Thymus (tissue), 11 donors: ENCODE data around the gene NRN1L. TPM values are rescaled to one million over a fixed set of nuclear protein-coding genes. Genes with fewer than 3 reads are reported as not detected.

Source experiments
- DNase-seq, 9 donors: peaks; one replicate each; pipeline ENCODE4 v3.0.0-alpha.2; 2013; ENCODE audit warnings: low spot score in 9 of 9, low read depth in 6 of 9, missing footprints in 1 of 9
- H3K27ac ChIP-seq, 2 donors: one replicate each; pipeline ENCODE4 v1.5.1; 2013; ENCODE audit warnings: control low read depth in 1 of 2, low read depth in 1 of 2, low read length in 1 of 2, mild to moderate bottlenecking in 1 of 2, moderate library complexity in 1 of 2
- H3K27me3 ChIP-seq, 2 donors: one replicate each; pipeline ENCODE4 v1.5.1; 2013; ENCODE audit warnings: low read length in 1 of 2; ENCODE audit not compliant: control insufficient read depth in 2 of 2, insufficient read depth in 1 of 2
- H3K36me3 ChIP-seq, 2 donors: one replicate each; pipeline ENCODE4 v1.5.1; 2013; ENCODE audit warnings: low read length in 1 of 2, mild to moderate bottlenecking in 1 of 2, moderate library complexity in 1 of 2; ENCODE audit not compliant: control insufficient read depth in 2 of 2, insufficient read depth in 2 of 2
- H3K4me1 ChIP-seq, 2 donors: one replicate each; pipeline ENCODE4 v1.5.1; 2013; ENCODE audit warnings: low read length in 2 of 2; ENCODE audit not compliant: control insufficient read depth in 2 of 2, insufficient read depth in 2 of 2
- H3K4me3 ChIP-seq, 2 donors: one replicate each; pipeline ENCODE4 v1.5.1; 2013; ENCODE audit warnings: low read length in 2 of 2, control low read depth in 1 of 2, mild to moderate bottlenecking in 1 of 2
- H3K9me3 ChIP-seq, 2 donors: one replicate each; pipeline ENCODE4 v1.5.1; 2013; ENCODE audit warnings: low read length in 1 of 2, mild to moderate bottlenecking in 1 of 2; ENCODE audit not compliant: control insufficient read depth in 2 of 2, insufficient read depth in 1 of 2
- WGBS: extraction: QIAGEN DNeasy Blood & Tissue Kit; methylation state at CpG from one replicate; pipeline ENCODE4 v1.1.7; 2013; 5-methylcytosine and 5-hydroxymethylcytosine counted together
- polyA plus RNA-seq: library from polyadenylated mRNA; stranded (reverse); fragments of 200-250 nt; gene quantifications from one replicate; pipeline ENCODE4 v1.2.3, GENCODE V29; 2013
- total RNA-seq: library from RNA; stranded (reverse); fragments of 120-200 nt; gene quantifications from one replicate; pipeline ENCODE4 v1.2.4, GENCODE V29; 2013
- donor health status: healthy.

Gene NRN1L
- total and polyA plus RNA-seq, 2 donors = 0.28 to 5.6 TPM

GRCh38 chr16:67935101-67935401 is 50.4 kb downstream of the NRN1L start:
- Histone ChIP-seq H3K27ac (peak overlapping the region; percentile 62 to 99), H3K36me3 (peaks cover 31 to 51% of the 10 kb centered on the region in 2 donors), H3K9me3 (peaks cover 0 to 2% of the 10 kb centered on the region in 2 donors), H3K27me3 (no peaks in the 10 kb centered on the region), H3K4me1 (peaks cover 14 to 26% of the 10 kb centered on the region in 2 donors), H3K4me3 (peak overlapping the region; percentile 89 to 90)
- 91% methylated on average over 13 of the region's 13 CpGs for WGBS
- DNase-seq = no peak

DNA sequence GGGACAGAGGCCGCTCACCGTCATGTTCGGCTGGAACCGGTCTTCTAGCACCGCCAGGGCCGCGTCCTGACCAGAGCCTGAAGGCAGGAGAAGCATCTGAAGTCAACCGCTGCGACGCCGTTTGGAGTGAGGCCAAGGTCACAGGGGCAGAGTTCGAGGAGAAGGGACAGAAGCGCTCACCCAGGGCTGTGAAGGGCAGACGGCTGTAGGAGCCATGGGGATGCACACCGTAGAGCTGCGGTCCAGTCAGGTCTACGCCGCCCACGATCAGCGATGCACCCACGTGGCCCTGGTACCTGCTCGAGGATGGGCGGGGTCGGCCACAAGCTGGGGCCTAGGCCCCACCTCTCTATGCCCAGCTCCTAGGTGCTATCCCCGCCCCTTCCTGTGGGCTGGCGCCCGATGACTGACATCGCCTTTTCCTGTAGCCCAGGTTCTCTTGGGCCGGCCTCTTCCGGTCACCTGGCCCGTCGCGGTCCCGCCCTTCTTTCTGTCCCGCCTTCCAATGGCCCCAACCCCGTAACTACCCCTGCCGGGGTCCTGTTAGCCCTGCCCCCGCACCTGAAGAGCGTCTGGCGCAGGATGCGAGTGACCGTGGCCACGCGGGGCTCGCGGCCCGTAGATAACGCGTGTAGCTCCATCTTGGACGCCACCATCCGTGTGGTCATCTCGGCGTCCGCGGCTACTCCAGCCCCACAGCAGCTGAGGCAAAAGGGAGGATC is 50.9 kb downstream of the NRN1L start:
- H3K4me3 ChIP-seq = peak overlapping the region; percentile 89 to 90
- H3K27ac ChIP-seq = peak overlapping the region; percentile 99
- H3K27me3 ChIP-seq = no peaks in the 10 kb centered on the region
- H3K4me1 ChIP-seq = peaks cover 19 to 29% of the 10 kb centered on the region in 2 donors
- DNase-seq = peak; percentile 79 to 95 (median 87)
- H3K9me3 ChIP-seq = peaks cover 0 to 2% of the 10 kb centered on the region in 2 donors
- 21% methylated on average over 55 of the region's 55 CpGs for WGBS
- H3K36me3 ChIP-seq = peaks cover 26 to 50% of the 10 kb centered on the region in 2 donors

Other genes starting within 250 kb of the NRN1L start
- gene CARMIL2, start 239.7 kb upstream of the NRN1L start, total RNA-seq = 19.7 TPM
- 85.6 TPM for gene CARMIL2, start 239.7 kb upstream of the NRN1L start, polyA plus RNA-seq
- 15.3 TPM for gene ACD, start 224.6 kb upstream of the NRN1L start, total RNA-seq
- 23.4 TPM for gene ACD, start 224.6 kb upstream of the NRN1L start, polyA plus RNA-seq
- 4.6 TPM for gene PARD6A, start 223.9 kb upstream of the NRN1L start, total RNA-seq
- gene PARD6A, start 223.9 kb upstream of the NRN1L start, polyA plus RNA-seq = 5.9 TPM
- gene ENKD1, start 218.1 kb upstream of the NRN1L start, total RNA-seq = 12.0 TPM
- 31.3 TPM for gene ENKD1, start 218.1 kb upstream of the NRN1L start, polyA plus RNA-seq
- gene C16orf86, start 218.1 kb upstream of the NRN1L start, total RNA-seq = 5.3 TPM
- 9.4 TPM for gene C16orf86, start 218.1 kb upstream of the NRN1L start, polyA plus RNA-seq
- gene GFOD2, start 165.6 kb upstream of the NRN1L start, total RNA-seq = 10.2 TPM
- 11.3 TPM for gene GFOD2, start 165.6 kb upstream of the NRN1L start, polyA plus RNA-seq
- gene RANBP10, start 78.3 kb upstream of the NRN1L start, total RNA-seq = 3.7 TPM
- 10.7 TPM for gene RANBP10, start 78.3 kb upstream of the NRN1L start, polyA plus RNA-seq
- gene TSNAXIP1, start 78.0 kb upstream of the NRN1L start, total RNA-seq = 0.76 TPM
- 2.0 TPM for gene TSNAXIP1, start 78.0 kb upstream of the NRN1L start, polyA plus RNA-seq
- gene THAP11, start 42.6 kb upstream of the NRN1L start, total RNA-seq = 38.2 TPM
- gene THAP11, start 42.6 kb upstream of the NRN1L start, polyA plus RNA-seq = 25.7 TPM
- gene NUTF2, start 38.0 kb upstream of the NRN1L start, total RNA-seq = 50.7 TPM
- 106 TPM for gene NUTF2, start 38.0 kb upstream of the NRN1L start, polyA plus RNA-seq
- 25.4 TPM for gene CENPT, start 37.2 kb upstream of the NRN1L start, total RNA-seq
- 101 TPM for gene CENPT, start 37.2 kb upstream of the NRN1L start, polyA plus RNA-seq
- gene EDC4, start 11.8 kb upstream of the NRN1L start, total RNA-seq = 39.7 TPM
- gene EDC4, start 11.8 kb upstream of the NRN1L start, polyA plus RNA-seq = 45.0 TPM
- 8.8 TPM for gene PSKH1, start 8.4 kb downstream of the NRN1L start, total RNA-seq
- 12.6 TPM for gene PSKH1, start 8.4 kb downstream of the NRN1L start, polyA plus RNA-seq
- 0.61 TPM for gene CTRL, start 47.0 kb downstream of the NRN1L start, total RNA-seq
- gene CTRL, start 47.0 kb downstream of the NRN1L start, polyA plus RNA-seq = 6.4 TPM
- gene PSMB10, start 52.0 kb downstream of the NRN1L start, total RNA-seq = 258 TPM
- gene PSMB10, start 52.0 kb downstream of the NRN1L start, polyA plus RNA-seq = 109 TPM
- gene LCAT, start 59.2 kb downstream of the NRN1L start, total RNA-seq = 4.4 TPM
- gene LCAT, start 59.2 kb downstream of the NRN1L start, polyA plus RNA-seq = 51.9 TPM
- 13.4 TPM for gene SLC12A4, start 83.8 kb downstream of the NRN1L start, total RNA-seq
- 22.6 TPM for gene SLC12A4, start 83.8 kb downstream of the NRN1L start, polyA plus RNA-seq
- 0.14 TPM for gene DPEP3, start 95.6 kb downstream of the NRN1L start, total RNA-seq
- 0.23 TPM for gene DPEP3, start 95.6 kb downstream of the NRN1L start, polyA plus RNA-seq
- gene DPEP2, start 114.6 kb downstream of the NRN1L start, total RNA-seq = 5.6 TPM
- gene DPEP2, start 114.6 kb downstream of the NRN1L start, polyA plus RNA-seq = 19.0 TPM
- not detected for gene DPEP2NB, start 131.0 kb downstream of the NRN1L start, total RNA-seq
- gene DPEP2NB, start 131.0 kb downstream of the NRN1L start, polyA plus RNA-seq = 0.18 TPM
- gene DDX28, start 138.3 kb downstream of the NRN1L start, total RNA-seq = 10.6 TPM
- 11.9 TPM for gene DDX28, start 138.3 kb downstream of the NRN1L start, polyA plus RNA-seq
- 11.1 TPM for gene DUS2, start 138.4 kb downstream of the NRN1L start, total RNA-seq
- 12.2 TPM for gene DUS2, start 138.4 kb downstream of the NRN1L start, polyA plus RNA-seq
- gene NFATC3, start 200.5 kb downstream of the NRN1L start, total RNA-seq = 149 TPM
- gene NFATC3, start 200.5 kb downstream of the NRN1L start, polyA plus RNA-seq = 37.4 TPM